Smooth muscle cell (in vitro differentiated cells): ENCODE data around the gene FAM149A. TPM values are rescaled to one million over a fixed set of nuclear protein-coding genes. Genes with fewer than 3 reads are reported as not detected.

ENCODE experiments used
- DNase-seq: peaks from one replicate; lab custom pipeline; 2025; ENCODE audit not compliant: unreplicated experiment; lab: John Stamatoyannopoulos, UW
- H2AFZ ChIP-seq: fragments of 200-600 bp; sonication (generic); 2 replicates; pipeline ENCODE4 v1.6.0; 2016; ENCODE audit warnings: antibody characterized with exemption, low read depth, mild to moderate bottlenecking
- H3F3A ChIP-seq: fragments of 200-600 bp; sonication (generic); 2 replicates; pipeline ENCODE4 v1.6.0; 2017; ENCODE audit warnings: antibody characterized with exemption, low read depth
- H3K27ac ChIP-seq: fragments of 200-600 bp; sonication (generic); 2 replicates; pipeline ENCODE4 v1.5.1; 2016; ENCODE audit warnings: low read depth, mild to moderate bottlenecking
- H3K27me3 ChIP-seq: fragments of 200-600 bp; sonication (generic); 2 replicates; pipeline ENCODE4 v1.6.1; 2016; ENCODE audit warnings: low read depth, mild to moderate bottlenecking
- H3K36me3 ChIP-seq: fragments of 200-600 bp; sonication (generic); 2 replicates; pipeline ENCODE4 v1.5.1; 2016; ENCODE audit warnings: low read depth
- H3K4me1 ChIP-seq: fragments of 200-600 bp; sonication (generic); 2 replicates; pipeline ENCODE4 v1.5.1; 2016; ENCODE audit warnings: low read depth
- H3K4me2 ChIP-seq: fragments of 200-600 bp; sonication (generic); 2 replicates; pipeline ENCODE4 v1.6.0; 2016; ENCODE audit warnings: mild to moderate bottlenecking
- H3K4me3 ChIP-seq: fragments of 200-600 bp; sonication (generic); 2 replicates; pipeline ENCODE4 v1.5.1; 2016; ENCODE audit warnings: mild to moderate bottlenecking
- H3K79me2 ChIP-seq: fragments of 200-600 bp; sonication (generic); 2 replicates; pipeline ENCODE4 v1.6.0; 2016; ENCODE audit warnings: low read depth, mild to moderate bottlenecking
- H3K9ac ChIP-seq: fragments of 200-600 bp; sonication (generic); 2 replicates; pipeline ENCODE4 v1.6.0; 2016; ENCODE audit warnings: low read depth
- H3K9me3 ChIP-seq: fragments of 200-600 bp; sonication (generic); replicated peaks from 2 replicates; pipeline ENCODE4 v1.5.1; 2016; ENCODE audit warnings: low read depth
- H4K20me1 ChIP-seq: fragments of 200-600 bp; sonication (generic); 2 replicates; pipeline ENCODE4 v1.6.0; 2016; ENCODE audit warnings: low read depth
- CTCF ChIP-seq: fragments of 200-600 bp; sonication (generic); IDR thresholded peaks from 2 replicates; pipeline ENCODE4 v1.5.1; 2017; ENCODE audit warnings: borderline replicate concordance, mild to moderate bottlenecking, antibody characterized with exemption; ENCODE audit not compliant: insufficient read depth, poor library complexity, severe bottlenecking
- WGBS: methylation state at CpG from one replicate; pipeline ENCODE4 v1.1.7; 2016; ENCODE audit warnings: low lambda C conversion rate; 5-methylcytosine and 5-hydroxymethylcytosine counted together
- polyA plus RNA-seq: library from polyadenylated mRNA; unstranded; fragments of >200 nt; fragmentation: Nextera tagmentation; extraction: Ambion mirVana; gene quantifications from 2 replicates; pipeline ENCODE4 v1.2.1, GENCODE V29; 2016
- total RNA-seq: library from RNA; depleted of rRNA; stranded (reverse); fragments of >200 nt; gene quantifications from 2 replicates; pipeline ENCODE4 v1.2.3, GENCODE V29; 2014

The FAM149A gene
- total and polyA plus RNA-seq, 2 experiments from 2014 or later: 0.55 to 5.8 TPM

- WGBS: 92% methylated on average over 13 of the region's 13 CpGs
- Histone ChIP-seq H3K4me3 (no peak overlapping the region), H4K20me1 (no peaks in the 10 kb centered on the region), H3K27me3 (no peaks in the 10 kb centered on the region), H3K9me3 (no peaks in the 10 kb centered on the region), H2AFZ (no peak overlapping the region), H3K36me3 (no peaks in the 10 kb centered on the region), H3F3A (no peaks in the 10 kb centered on the region), H3K4me1 (no peaks in the 10 kb centered on the region), H3K4me2 (no peak overlapping the region), H3K27ac (no peak overlapping the region), H3K79me2 (no peaks in the 10 kb centered on the region), H3K9ac (no peak overlapping the region)
- TF ChIP-seq CTCF: no peak
- no peak for DNase-seq
Measured at GRCh38 chr4:186095406-186095805, 9.1 kb upstream of the FAM149A start.

- DNase-seq: no peak
- WGBS: 57% methylated on average over 9 of the region's 9 CpGs
- no peaks in the 10 kb centered on the region for H4K20me1 ChIP-seq
- no peaks in the 10 kb centered on the region for H3K9me3 ChIP-seq
- H3K27me3 ChIP-seq: no peaks in the 10 kb centered on the region
- H3F3A ChIP-seq: no peaks in the 10 kb centered on the region
- no peak overlapping the region for H3K27ac ChIP-seq
- no peak overlapping the region for H3K4me2 ChIP-seq
- no peak overlapping the region for H3K9ac ChIP-seq
- no peak overlapping the region for H2AFZ ChIP-seq
- H3K4me1 ChIP-seq: no peaks in the 10 kb centered on the region
- H3K79me2 ChIP-seq: no peaks in the 10 kb centered on the region
- no peaks in the 10 kb centered on the region for H3K36me3 ChIP-seq
- no peak overlapping the region for H3K4me3 ChIP-seq
- no peak for TF ChIP-seq CTCF
Measured at GRCh38 chr4:186096681-186097165, 7.8 kb upstream of the FAM149A start.

DNA sequence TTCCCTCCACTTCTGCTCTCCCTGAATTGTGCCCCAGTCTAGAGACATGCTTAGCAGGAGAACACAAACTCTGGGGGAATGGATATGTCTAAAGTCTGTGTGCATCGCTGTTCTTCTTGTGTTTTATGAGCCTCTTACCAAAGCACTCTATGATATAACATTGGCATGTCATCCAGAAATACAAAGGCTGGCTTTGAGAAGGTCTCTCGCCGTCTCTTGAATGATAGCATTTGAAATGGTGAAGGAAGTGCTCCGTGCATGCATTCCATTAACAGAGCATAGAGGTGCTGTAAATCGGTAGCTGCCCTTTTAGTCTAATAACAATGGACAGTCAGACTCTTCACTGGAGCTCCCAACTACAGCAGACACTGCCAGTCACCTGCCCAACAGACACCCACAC, 7.1 kb upstream of the FAM149A start:
- Histone ChIP-seq H4K20me1 (no peaks in the 10 kb centered on the region), H3K4me1 (no peaks in the 10 kb centered on the region), H3K27ac (no peak overlapping the region), H3K4me3 (no peak overlapping the region), H2AFZ (no peak overlapping the region), H3K27me3 (no peaks in the 10 kb centered on the region), H3K9ac (no peak overlapping the region), H3K79me2 (no peaks in the 10 kb centered on the region), H3K4me2 (no peak overlapping the region), H3K9me3 (no peaks in the 10 kb centered on the region), H3K36me3 (no peaks in the 10 kb centered on the region), H3F3A (no peaks in the 10 kb centered on the region)
- DNase-seq: no peak
- WGBS: 88% methylated on average over 5 of the region's 5 CpGs
- no peak for TF ChIP-seq CTCF

GRCh38 chr4:186102931-186103330, 1.6 kb upstream of the FAM149A start:
- TF ChIP-seq CTCF: no peak
- Histone ChIP-seq H3K9ac (no peak overlapping the region), H3K4me3 (no peak overlapping the region), H3K27ac (no peak overlapping the region), H4K20me1 (no peaks in the 10 kb centered on the region), H3K79me2 (no peaks in the 10 kb centered on the region), H3K27me3 (peaks cover 38% of the 10 kb centered on the region), H3K4me1 (peaks cover 8% of the 10 kb centered on the region), H3F3A (no peaks in the 10 kb centered on the region), H3K36me3 (no peaks in the 10 kb centered on the region), H2AFZ (no peak overlapping the region), H3K4me2 (no peak overlapping the region), H3K9me3 (no peaks in the 10 kb centered on the region)
- WGBS: 96% methylated on average over 12 of the region's 12 CpGs
- DNase-seq: no peak
